HG03135 (cell line): Measurements from ENCODE around the gene IFNAR1.
A peak's percentile ranks its signal among the peaks of the same experiment; 100 is the strongest.

ENCODE experiments used
- ATAC-seq: cut with Tn5 transposase; IDR thresholded peaks from one replicate; pipeline ENCODE4 v1.9.1; 2021; ENCODE audit warnings: mild to moderate bottlenecking, moderate library complexity; ENCODE audit not compliant: unreplicated experiment

The IFNAR1 gene

GRCh38 chr21:33324291-33325221, at the start of gene IFNAR1:
IFNAR1 (plus strand) TSS chr21:33324970; CDS start chr21:33325056, 86 bp downstream.
- peak; percentile 82 for ATAC-seq

DNA sequence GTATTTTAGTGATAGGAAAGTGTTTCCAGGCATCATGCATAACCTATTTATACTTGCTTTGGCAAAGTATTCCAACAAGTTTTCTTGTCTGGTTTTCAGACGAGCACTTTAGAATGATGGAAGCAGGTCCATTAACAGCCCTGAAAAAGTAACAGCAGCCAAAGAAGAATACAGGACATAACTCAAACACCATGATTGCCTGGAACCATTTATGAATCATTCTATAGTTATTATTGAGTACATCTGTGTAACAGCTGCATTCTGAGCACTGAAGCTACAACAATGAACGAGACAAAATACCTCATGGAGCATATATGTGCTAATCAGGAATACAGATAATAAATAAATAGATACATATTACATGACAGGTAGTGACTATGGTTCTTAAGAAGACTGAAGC, 46.0 kb upstream of the IFNAR1 start:
- no peak for ATAC-seq

- no peak for ATAC-seq
These were observed 45.4 kb upstream of the IFNAR1 start for GRCh38 chr21:33279330-33279820.

DNA sequence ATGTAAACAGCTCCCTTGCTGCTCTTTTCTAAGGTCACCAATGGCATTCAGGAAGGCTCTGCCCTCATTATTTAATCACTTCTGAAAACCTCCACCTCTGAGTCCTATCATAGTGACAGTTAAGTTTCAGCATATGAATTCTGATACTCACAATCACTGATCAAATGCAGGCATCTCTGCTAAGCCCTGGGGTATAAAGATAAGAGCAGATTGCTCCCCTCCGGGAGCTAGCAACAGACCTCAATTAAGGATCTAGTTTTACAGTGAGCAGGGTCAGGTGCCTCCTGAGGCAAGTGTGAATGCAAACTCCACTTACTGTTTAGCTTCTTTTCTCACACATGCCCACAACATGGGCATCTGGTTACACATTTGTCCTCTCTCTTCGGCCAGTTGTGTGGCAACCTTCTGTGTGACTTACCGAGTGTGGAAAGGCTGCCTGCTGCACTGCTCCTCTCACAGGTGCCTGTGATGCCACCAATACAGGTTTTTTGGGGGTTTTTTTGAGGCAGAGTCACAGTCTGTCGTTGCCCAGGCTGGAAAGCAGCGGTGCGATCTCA, 43.6 kb upstream of the IFNAR1 start:
- ATAC-seq, result no peak

- no peak for ATAC-seq
These were observed 41.6 kb upstream of the IFNAR1 start for GRCh38 chr21:33283203-33283602.

GRCh38 chr21:33286076-33286475, 38.7 kb upstream of the IFNAR1 start:
- ATAC-seq, result no peak

- ATAC-seq, result no peak
These were observed 37.9 kb upstream of the IFNAR1 start for GRCh38 chr21:33286600-33287456.

GRCh38 chr21:33289199-33289819, 35.5 kb upstream of the IFNAR1 start:
- ATAC-seq, result no peak

- ATAC-seq, result no peak
These were observed 34.3 kb upstream of the IFNAR1 start for GRCh38 chr21:33290441-33290840.

GRCh38 chr21:33291686-33292085, 33.1 kb upstream of the IFNAR1 start:
- ATAC-seq, result no peak

DNA sequence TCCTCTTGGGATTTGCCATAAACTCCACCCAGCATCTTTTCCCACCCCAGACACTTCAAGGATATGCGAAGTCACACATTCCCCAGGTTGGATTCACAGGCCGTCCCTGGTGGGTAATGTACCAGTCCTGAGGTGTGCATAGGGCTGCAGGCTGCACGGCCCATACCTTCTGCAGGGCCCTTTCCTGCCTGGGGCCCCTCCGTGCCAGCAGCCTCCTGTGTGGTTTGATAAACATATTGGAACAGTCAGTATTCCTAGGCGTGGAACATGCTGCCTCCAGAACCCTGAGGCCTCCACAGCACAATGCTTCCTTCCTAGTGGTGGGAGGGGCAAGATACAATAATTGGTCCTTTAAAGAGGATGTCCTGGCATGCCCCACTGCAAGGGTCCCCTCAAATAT, 32.0 kb upstream of the IFNAR1 start:
- no peak for ATAC-seq

GRCh38 chr21:33293136-33293535, 31.6 kb upstream of the IFNAR1 start:
- no peak for ATAC-seq

DNA sequence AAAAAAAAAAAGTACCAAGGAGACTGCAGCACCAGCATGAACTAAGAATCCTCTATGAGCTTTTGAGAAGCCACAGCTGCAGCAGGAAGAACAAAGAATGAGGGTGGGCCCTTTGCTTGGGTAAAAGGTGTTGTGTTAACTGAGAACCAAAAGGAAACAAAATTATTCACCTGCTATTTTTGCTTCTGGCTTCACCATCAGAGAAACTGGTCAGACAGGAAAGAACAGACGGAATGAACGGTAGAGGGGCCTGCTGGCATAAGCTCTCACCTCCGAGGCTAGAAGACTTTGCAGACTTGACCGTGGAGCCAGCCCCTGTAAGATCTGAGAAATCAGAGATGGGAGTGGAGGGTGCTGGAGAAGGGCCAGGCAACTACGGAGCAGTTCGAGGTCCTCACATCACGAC, 31.0 kb upstream of the IFNAR1 start:
- ATAC-seq, result no peak

DNA sequence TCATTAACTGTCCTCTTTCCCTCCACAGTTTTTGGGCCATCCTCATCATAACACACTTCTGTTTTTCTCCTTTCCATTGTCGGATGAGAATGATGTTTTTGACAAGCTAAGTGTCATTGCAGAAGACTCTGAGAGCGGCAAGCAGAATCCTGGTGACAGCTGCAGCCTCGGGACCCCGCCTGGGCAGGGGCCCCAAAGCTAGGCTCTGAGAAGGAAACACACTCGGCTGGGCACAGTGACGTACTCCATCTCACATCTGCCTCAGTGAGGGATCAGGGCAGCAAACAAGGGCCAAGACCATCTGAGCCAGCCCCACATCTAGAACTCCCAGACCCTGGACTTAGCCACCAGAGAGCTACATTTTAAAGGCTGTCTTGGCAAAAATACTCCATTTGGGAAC, 28.6 kb upstream of the IFNAR1 start:
- ATAC-seq, result no peak

DNA sequence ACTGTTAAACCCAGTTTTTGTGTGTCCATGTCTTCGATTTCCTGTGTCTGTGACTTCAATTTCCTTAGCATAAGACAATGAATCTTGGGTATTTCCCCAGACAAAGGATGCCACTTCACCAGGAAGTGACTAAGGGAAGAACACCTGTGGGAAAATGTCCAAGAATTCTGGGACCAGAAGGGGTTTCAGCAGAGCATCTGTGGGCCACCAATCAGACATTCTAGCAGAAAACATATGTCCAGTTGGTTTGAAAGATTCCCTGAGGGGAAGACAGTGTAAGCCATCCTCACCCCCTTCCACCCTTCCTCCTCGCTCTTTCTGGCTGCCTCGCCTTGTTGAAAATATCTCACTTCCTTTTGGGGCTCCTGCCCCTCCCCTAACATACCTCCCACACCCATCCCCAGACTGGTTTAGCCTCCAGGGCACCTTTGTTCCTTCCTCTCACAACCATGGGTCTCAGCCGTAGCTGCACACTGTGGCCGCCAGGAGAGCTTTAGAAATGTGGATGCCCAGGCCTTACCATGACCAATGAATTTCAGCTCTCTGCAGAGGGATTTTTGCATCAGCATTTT, 25.5 kb upstream of the IFNAR1 start:
- ATAC-seq, result peak; percentile 61

- no peak for ATAC-seq
These were observed 23.8 kb upstream of the IFNAR1 start for GRCh38 chr21:33300701-33301631.

- no peak for ATAC-seq
These were observed 23.2 kb upstream of the IFNAR1 start for GRCh38 chr21:33301632-33302002.

- ATAC-seq, result no peak
These were observed 22.7 kb upstream of the IFNAR1 start for GRCh38 chr21:33302055-33302454.

DNA sequence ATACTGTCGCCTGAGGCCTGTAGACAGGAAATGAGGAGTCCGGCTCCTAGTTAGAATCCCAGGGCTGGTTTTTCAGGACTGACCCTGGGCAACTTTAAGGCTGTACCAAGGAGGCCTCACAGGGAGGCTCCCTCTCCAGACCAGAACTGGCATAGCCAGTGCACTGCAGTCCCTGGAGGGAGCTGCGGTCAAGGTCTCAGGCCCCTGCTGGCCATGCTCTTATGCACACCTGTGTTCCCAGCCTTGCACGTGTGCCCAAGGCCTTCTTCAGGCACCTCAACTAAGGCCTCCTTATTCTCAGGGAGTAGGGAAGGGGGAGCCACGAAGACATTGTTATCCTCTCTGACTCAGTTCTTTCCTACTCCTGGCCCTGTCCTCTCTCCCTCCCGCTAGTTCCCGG, 22.0 kb upstream of the IFNAR1 start:
- ATAC-seq, result no peak

- no peak for ATAC-seq
These were observed 19.5 kb upstream of the IFNAR1 start for GRCh38 chr21:33305344-33305671.
